Upper lobe of left lung (tissue), 6 donors: Measurements from ENCODE around the gene DNAJB13. TPM values are rescaled to one million over a fixed set of nuclear protein-coding genes. Genes with fewer than 3 reads are reported as not detected.
A peak's percentile ranks its signal among the peaks of the same experiment; 100 is the strongest.

Source experiments
- ATAC-seq, 2 donors: fragments of 200-7000 bp; cut with Tn5 transposase; one replicate each; pipeline ENCODE4 v1.9.1; 2022; ENCODE audit warnings: mild to moderate bottlenecking in 2 of 2, moderate library complexity in 2 of 2; ENCODE audit not compliant: low FRiP score in 2 of 2
- DNase-seq, 2 donors: peaks; one replicate each; pipeline ENCODE4 v3.0.0-alpha.2; 2019 to 2020
- H3K27ac ChIP-seq, 4 donors: fragments of 200-600 bp; sonication (generic); one replicate each; pipeline ENCODE4 v1.5.1; 2016 to 2019
- H3K27me3 ChIP-seq, 4 donors: fragments of 200-600 bp; sonication (generic); one replicate each; pipeline ENCODE4 v1.5.1; 2017 to 2019
- H3K36me3 ChIP-seq, 4 donors: fragments of 200-600 bp; sonication (generic); one replicate each; pipeline ENCODE4 v1.5.1; 2016 to 2019
- H3K4me1 ChIP-seq, 4 donors: fragments of 200-600 bp; sonication (generic); one replicate each; pipeline ENCODE4 v1.5.1; 2018 to 2019
- H3K4me3 ChIP-seq, 4 donors: fragments of 200-600 bp; sonication (generic); one replicate each; pipeline ENCODE4 v1.5.1; 2017 to 2019; ENCODE audit warnings: mild to moderate bottlenecking in 2 of 4, moderate library complexity in 1 of 4
- H3K9me3 ChIP-seq, 4 donors: fragments of 200-600 bp; sonication (generic); one replicate each; pipeline ENCODE4 v1.5.1; 2018 to 2019
- CTCF ChIP-seq, 6 experiments: fragments of 450-650 bp in 4 of 6; fragments of 200-600 bp in 2 of 6; sonication (generic) in 2 of 6; IDR thresholded peaks; one replicate each; pipeline ENCODE4 v1.5.1; 2016 to 2019; ENCODE audit warnings: antibody characterized with exemption in 6 of 6
- EP300 ChIP-seq, 4 donors: sonication (generic); formaldehyde crosslinking; IDR thresholded peaks; one replicate each; pipeline ENCODE4 v1.5.1; 2017; ENCODE audit warnings: antibody characterized with exemption in 4 of 4, control low read depth in 2 of 4
- POLR2A ChIP-seq, 4 donors: fragments of 450-650 bp; IDR thresholded peaks; one replicate each; pipeline ENCODE4 v1.5.1; 2016 to 2017; ENCODE audit warnings: antibody characterized with exemption in 4 of 4, mild to moderate bottlenecking in 2 of 4
- POLR2AphosphoS5 ChIP-seq, 2 donors: sonication (generic); formaldehyde crosslinking; IDR thresholded peaks; one replicate each; pipeline ENCODE4 v1.5.1; 2017; ENCODE audit warnings: antibody characterized with exemption in 2 of 2
- WGBS, 2 donors: methylation state at CpG; one replicate each; pipeline ENCODE4 v1.1.5; 2017 to 2018; 5-methylcytosine and 5-hydroxymethylcytosine counted together
- total RNA-seq, 6 donors: library from RNA; depleted of rRNA in 4 of 6; stranded (reverse); fragments of >200 nt in 4 of 6; gene quantifications; one replicate each; pipeline versions ENCODE4 v1.1.0 to v1.2.1, GENCODE V29; 2016 to 2021
- donor health status: DM: no; HTN: no; CAD: no; lungs with moderate emphysema.
- donor health status: DM: no; HTN: yes; CAD: no; lungs with severe emphysema.

The DNAJB13 gene
- total RNA-seq, 6 donors from 2014 or later, result 0.49 to 16.5 (median 6.3) TPM

- ATAC-seq, result no peak
- Histone ChIP-seq H3K4me3 (no peak within 1 kb of the TSS), H3K27ac (no peak within 1 kb of the TSS), H3K36me3 (peaks cover 0 to 18% (median 14%) of the 10 kb centered on the region in 4 donors), H3K27me3 (no peaks in the 10 kb centered on the region), H3K9me3 (no peaks in the 10 kb centered on the region), H3K4me1 (no peaks in the 10 kb centered on the region)
- peak in 1 of 2 donors; percentile 37 for DNase-seq
- TF ChIP-seq POLR2AphosphoS5 (IDR thresholded peaks at IDR 0.05) (no peak), CTCF (IDR thresholded peaks at IDR 0.05) (no peak), EP300 (IDR thresholded peaks at IDR 0.05) (no peak), POLR2A (IDR thresholded peaks at IDR 0.05) (no peak)
- 60 to 73% methylated on average over 8 to 9 of the region's 9 CpGs for WGBS, 2 donors
Measured at GRCh38 chr11:74008373-74009229, 57.8 kb downstream of the DNAJB13 start, which contains the start of gene UCP3. UCP3 (minus strand) TSS chr11:74009085; CDS start chr11:74007042, 2,043 bp downstream.

GRCh38 chr11:74009230-74009547 lies 58.4 kb downstream of the DNAJB13 start:
- Histone ChIP-seq H3K27me3 (no peaks in the 10 kb centered on the region), H3K9me3 (no peaks in the 10 kb centered on the region), H3K36me3 (peaks cover 0 to 13% (median 8%) of the 10 kb centered on the region in 4 donors), H3K4me1 (no peaks in the 10 kb centered on the region), H3K27ac (no peak overlapping the region), H3K4me3 (no peak overlapping the region)
- DNase-seq (no peak), ATAC-seq (no peak)
- WGBS, 2 donors, result 83 to 90% methylated on average over 3 of the region's 3 CpGs
- TF ChIP-seq POLR2A (IDR thresholded peaks at IDR 0.05), result no peak
- no peak for TF ChIP-seq EP300 (IDR thresholded peaks at IDR 0.05)
- TF ChIP-seq CTCF (IDR thresholded peaks at IDR 0.05), result no peak
- no peak for TF ChIP-seq POLR2AphosphoS5 (IDR thresholded peaks at IDR 0.05)

- H3K9me3 ChIP-seq, result no peaks in the 10 kb centered on the region
- peaks cover 0 to 14% (median 8%) of the 10 kb centered on the region in 4 donors for H3K36me3 ChIP-seq
- TF ChIP-seq CTCF (IDR thresholded peaks at IDR 0.05) (no peak), POLR2AphosphoS5 (IDR thresholded peaks at IDR 0.05) (no peak), EP300 (IDR thresholded peaks at IDR 0.05) (no peak), POLR2A (IDR thresholded peaks at IDR 0.05) (no peak)
- H3K4me1 ChIP-seq, result no peaks in the 10 kb centered on the region
- H3K27ac ChIP-seq, result no peak overlapping the region
- no peaks in the 10 kb centered on the region for H3K27me3 ChIP-seq
- DNase-seq (no peak), ATAC-seq (no peak)
- no peak overlapping the region for H3K4me3 ChIP-seq
- 90 to 93% methylated on average over 5 of the region's 5 CpGs for WGBS, 2 donors
Measured at GRCh38 chr11:74009675-74010305, 59.0 kb downstream of the DNAJB13 start.

GRCh38 chr11:74010306-74011300 lies 59.8 kb downstream of the DNAJB13 start:
- peaks cover 0 to 20% (median 8%) of the 10 kb centered on the region in 4 donors for H3K36me3 ChIP-seq
- H3K4me3 ChIP-seq, result no peak overlapping the region
- no peaks in the 10 kb centered on the region for H3K4me1 ChIP-seq
- no peak overlapping the region for H3K27ac ChIP-seq
- DNase-seq, result no peak
- TF ChIP-seq POLR2AphosphoS5 (IDR thresholded peaks at IDR 0.05) (no peak), POLR2A (IDR thresholded peaks at IDR 0.05) (no peak)
- WGBS, 2 donors, result 83 to 92% methylated on average over 7 to 9 of the region's 9 CpGs
- no peaks in the 10 kb centered on the region for H3K27me3 ChIP-seq
- no peak for ATAC-seq
- no peaks in the 10 kb centered on the region for H3K9me3 ChIP-seq
